GM19468 (cell line): Measurements from ENCODE around the gene GADL1.

Experiments used
- ATAC-seq: cut with Tn5 transposase; IDR thresholded peaks from one replicate; pipeline ENCODE4 v1.9.1; 2021; ENCODE audit warnings: mild to moderate bottlenecking, moderate library complexity, moderate number of reproducible peaks; ENCODE audit not compliant: unreplicated experiment; ENCODE audit errors: extremely low read depth

GADL1 gene

DNA sequence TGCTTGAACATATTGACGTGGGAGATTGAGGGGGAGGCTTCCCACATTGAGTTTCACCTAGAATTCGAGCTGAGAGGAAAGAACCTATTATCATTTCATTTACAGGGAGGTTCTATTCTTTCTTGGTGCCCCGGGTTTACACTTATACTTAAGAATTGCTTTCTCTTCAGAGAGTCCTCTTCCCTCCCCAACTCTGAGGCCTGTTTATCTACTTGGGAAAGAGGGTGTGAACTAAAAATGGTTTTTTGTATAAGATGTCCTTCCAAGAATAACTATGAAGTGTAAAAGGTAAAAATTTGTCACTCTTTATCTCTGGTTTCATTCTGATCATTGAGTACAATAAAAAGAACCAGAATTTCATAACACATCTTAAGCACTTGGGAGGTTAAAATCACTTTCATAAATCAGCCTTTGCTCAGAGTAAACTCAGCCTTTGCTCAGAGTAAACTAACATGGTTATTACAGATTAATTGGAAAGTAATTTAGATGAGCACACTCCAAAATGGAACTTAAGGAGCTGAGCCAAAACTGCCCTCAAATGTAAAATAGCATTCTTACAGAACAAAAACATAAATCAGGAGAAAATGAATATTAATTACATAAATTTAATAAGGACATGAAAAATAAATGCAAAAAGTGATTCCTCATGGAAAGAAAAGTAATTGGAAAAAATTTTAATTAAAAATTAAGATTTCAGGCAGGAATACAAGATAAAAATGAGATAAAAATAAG is 75.2 kb downstream of the GADL1 start:
- ATAC-seq = no peak

DNA sequence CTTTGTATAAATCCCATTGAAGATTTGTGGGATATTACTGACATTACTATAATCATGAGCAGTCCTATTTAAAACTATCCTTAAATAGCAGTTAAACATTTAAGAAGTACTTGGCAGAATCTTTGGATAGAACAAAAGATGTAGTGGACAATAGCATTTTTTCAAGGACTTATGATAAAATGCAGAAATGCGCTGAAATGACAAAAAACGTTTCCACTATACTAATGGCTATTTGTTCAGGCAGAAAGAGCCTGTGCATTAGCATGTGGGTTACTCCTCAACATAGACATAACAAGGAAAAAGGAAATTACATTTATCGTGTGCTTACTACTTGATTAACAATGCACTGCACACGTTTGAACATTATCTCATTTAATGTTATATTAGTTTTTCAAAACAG is 80.7 kb downstream of the GADL1 start:
- ATAC-seq = no peak

GRCh38 chr3:30811151-30811795 is 83.2 kb downstream of the GADL1 start:
- ATAC-seq = no peak

DNA sequence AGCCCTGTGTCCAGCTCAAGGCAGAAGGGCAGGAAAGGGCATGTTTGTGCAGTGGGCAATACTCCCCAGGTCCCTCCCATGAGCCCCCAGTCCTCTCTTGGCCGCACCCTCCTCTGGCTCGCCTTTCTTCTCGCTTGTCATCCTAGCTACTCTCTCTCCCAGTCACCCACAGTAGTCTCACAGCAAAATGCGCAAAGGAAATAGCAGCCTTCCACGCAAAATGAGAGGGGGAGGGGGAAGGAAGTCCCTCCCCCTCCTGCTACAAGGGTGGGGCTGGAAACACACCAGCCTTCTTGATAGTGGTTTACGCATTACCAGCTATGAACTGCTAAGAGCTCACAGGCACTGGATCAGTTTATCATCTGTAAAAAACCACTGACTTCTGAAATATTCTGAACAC is 83.8 kb downstream of the GADL1 start:
- ATAC-seq = no peak

- no peak for ATAC-seq
Measured at GRCh38 chr3:30805695-30806094, 88.8 kb downstream of the GADL1 start.

- ATAC-seq = no peak
Measured at GRCh38 chr3:30804984-30805383, 89.5 kb downstream of the GADL1 start.

DNA sequence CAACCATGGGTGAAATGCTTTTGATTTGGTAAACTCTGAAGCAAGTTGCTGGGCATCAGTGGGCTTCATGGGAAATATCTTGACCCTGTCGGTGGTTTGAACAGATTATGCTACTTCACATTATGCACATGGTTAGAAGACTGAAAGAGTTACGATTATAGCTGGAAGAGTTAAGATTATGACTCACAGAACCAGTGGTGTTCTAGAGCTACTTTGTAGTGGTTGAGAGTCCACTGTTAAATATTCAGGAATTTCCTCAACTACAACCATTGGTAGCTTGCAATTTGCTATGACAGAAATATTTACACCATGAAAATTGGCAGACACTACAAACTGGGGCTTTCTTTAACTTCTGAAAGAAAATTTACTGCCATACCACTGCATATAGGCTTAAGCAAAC is 99.3 kb downstream of the GADL1 start:
- ATAC-seq = no peak

DNA sequence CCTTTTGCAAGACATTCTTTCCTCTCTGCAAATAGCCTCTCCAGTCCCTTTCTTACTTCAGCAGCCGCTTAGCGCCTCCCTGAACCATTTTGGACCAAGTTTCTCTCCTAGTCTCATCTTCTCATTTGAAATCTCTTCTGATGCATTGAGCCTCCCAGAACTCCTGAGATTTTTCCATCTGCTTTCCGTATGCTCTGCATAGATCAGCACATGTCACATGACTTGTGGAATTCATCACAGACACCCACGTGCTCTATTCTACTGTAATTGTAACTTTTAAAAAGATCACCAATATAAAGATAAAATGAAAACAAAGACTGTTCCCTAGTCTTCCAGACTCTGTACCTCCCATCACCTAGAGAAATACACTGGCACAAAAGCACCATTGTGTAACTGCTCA is 100.7 kb downstream of the GADL1 start:
- no peak for ATAC-seq

DNA sequence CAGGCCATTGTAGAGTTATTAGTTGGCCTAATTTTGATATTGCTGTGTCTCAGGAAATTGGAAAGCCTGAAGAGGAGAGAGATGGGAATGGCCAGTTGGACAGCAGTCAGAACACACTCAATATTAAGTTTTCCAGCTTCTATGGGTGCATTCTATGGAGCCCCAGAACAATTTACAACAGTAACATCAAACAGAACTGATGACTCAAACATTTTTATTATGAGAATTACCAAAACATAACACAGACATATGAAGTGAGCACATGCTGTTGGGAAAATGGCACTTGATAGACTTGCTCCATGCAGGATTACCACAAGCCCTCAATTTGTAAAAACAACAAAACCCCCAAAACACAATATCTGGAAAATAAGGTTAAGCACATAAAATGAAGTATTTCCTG is 104.3 kb downstream of the GADL1 start:
- ATAC-seq = no peak

DNA sequence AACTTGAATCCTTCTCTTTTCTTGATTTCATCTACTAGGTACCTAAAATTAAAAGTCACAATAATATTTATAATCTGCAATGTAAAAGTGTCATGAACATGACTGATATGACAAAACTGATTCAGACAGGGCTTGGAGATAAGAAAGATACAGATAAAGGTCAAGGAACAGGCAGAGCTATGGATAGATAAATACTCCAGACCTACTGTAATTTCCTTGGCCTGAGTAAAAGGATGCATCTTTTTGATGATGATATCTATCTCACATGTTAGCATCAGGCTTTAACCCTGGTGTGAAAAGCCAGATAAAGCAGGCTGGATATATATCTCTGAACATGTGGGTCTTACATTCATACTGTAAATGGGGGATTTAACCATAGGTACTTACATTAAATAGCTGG is 108.1 kb downstream of the GADL1 start:
- no peak for ATAC-seq

DNA sequence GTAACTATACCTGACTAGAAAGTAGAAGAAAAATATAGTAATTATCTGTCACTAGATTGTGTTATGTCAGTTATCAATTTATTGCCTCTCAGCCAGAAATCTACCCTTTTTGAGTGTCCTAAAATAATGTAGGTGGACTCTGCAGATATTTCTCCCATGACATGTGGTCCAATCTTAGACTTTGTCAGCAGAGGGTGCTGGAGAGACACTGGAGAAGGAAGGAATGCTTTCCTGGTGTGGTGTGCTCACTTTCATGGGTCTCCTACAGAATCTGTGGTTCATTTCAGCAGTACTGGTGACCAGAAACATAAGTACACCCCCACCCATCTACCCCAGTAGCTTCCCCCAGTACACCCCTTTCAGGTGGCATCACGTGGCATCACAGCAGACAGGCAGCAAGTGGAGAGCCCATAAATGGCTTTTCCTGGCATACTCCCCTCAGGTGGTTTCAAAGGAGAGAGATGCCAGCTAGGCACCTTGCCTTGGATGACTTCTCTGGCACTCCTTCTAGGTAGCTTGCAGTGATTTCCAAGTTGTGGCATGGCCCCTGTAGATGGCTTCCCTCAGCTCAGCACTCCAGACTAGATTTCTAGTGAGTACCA is 114.7 kb downstream of the GADL1 start:
- ATAC-seq = no peak

- no peak for ATAC-seq
Measured at GRCh38 chr3:30778933-30779332, 115.5 kb downstream of the GADL1 start.

GRCh38 chr3:30777426-30778113 is 116.9 kb downstream of the GADL1 start:
- no peak for ATAC-seq

DNA sequence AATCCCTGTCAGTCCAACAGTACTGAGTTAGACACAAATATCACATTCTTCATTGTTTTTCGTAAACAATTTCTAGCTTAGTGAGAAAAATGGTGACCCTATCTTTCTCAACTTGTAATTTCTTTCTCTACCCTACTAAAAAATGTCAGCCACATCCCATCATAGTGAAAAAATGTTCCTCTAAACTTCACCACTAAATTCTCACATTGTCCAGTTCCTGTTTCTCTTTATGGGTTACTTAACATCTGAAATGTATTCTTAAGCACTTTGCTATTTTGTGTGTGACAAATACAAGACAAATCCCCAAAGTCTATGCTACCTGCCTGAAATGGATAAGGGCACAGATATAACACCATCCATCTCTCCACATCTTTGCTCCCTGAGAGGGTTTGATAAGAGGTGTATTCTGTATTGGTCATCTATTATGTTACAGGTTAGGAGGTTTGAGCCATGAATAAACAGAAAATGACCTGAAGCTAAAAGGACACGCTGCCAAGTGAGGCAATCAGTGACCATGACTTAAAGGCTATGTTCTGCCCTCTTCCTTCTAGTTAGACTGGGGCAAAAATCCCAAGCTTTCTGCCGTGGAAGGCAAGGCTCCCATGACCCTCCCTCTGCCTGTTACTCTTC is 118.2 kb downstream of the GADL1 start:
- ATAC-seq = no peak

GRCh38 chr3:30775040-30775439 is 119.4 kb downstream of the GADL1 start:
- no peak for ATAC-seq

GRCh38 chr3:30774062-30774461 is 120.4 kb downstream of the GADL1 start:
- ATAC-seq = no peak

DNA sequence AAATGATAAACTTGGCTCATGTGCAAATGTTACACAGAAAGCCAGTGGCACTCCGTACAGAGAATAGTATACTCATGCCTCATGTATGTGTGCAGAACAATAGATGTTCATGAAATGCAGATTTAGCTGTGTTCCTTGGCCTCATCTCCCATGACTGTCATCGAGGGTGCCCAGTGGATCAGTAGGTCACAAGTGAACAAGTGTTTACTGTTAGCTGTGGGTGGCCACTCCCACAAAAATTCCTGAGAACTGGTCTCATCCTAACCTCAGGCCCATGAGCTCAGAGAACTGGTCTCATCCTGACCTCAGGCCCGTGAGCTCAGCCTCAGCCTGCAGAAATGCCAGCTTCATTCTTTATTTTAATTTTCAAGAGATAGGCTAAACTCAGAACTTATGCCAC is 124.1 kb downstream of the GADL1 start:
- no peak for ATAC-seq

DNA sequence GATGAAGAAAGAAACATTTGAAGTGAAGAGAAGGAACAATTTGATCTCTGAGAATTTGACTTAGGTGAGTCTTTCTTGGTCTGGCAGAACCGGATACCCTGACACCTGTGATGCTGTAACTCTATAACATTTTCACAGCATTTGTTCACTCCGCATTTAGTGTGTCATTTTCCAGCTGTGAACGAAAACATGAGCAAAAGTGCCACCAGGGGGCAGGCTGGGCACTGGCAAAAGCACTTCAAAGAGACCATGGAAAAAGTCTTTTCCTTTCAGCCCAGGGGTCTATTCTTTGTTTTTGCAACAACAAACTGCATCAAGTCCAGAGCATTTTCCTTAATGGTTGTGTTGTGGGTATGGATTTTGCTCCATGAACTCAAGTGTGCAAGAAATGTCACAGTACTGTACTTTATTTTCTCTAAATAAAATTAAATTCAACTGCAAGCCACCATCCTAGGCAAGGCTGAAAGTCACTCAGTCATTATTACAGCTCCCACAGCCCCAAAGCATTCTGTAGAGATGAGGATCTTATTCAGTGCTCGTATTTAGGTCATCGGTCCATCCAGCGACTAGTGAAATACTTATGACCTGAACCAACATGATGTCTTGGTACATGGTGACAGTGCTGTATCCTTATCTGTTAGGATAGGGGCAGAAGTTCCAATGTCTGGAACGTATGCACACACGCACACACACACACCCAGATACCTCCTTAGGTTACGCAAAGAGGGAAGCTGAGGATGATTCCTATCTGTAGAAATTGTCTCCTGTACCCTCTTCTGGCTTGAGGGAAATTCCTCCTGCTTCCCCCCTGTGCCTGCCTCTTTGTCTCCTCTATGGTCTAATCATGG is 125.5 kb downstream of the GADL1 start:
- ATAC-seq = no peak

DNA sequence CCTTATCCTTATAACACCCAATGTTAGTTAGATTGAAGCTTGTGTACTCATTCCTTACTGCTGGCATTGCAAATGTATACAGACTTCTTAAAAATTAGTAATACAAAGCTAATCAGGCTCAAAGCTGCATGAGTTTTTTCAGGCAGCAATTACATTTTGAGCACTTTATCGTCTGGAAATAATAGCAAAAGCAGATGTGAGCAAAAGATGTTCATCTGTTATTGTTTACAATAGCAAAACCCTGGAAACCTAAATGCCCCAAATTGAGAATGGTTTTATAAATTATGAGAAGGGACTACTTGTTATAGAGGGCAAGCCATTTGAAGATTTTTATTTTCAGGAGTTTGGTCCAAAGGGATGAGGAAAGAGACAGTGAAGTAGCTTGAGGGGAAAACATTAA is 126.4 kb downstream of the GADL1 start:
- no peak for ATAC-seq

DNA sequence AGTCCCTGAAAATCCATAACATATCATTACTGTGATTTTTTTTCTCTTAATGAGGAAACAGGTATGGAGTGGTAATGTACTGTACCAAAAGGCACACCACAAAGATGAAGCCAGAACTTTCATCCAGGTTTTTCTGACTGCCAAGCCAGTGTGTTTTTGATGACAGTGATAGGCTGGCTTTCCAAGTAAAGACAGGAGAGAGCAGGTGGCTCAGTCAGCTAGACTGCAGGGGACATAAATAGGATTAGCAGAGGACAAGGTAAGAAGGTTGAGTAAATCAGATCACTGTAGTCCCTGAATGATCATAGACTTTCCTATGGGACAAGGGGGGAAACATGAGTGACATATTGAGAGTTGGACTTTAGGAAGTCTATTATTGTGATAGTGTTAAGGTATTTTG is 127.9 kb downstream of the GADL1 start:
- ATAC-seq = no peak
